Esophagus muscularis mucosa (tissue), 4 donors: ENCODE results near the gene ENOX1. TPM values are rescaled to one million over a fixed set of nuclear protein-coding genes. Genes with fewer than 3 reads are reported as not detected.

Source experiments
- DNase-seq: peaks from one replicate; pipeline ENCODE4 v3.0.0-alpha.2; 2017; ENCODE audit errors: extremely low spot score
- H3K27ac ChIP-seq, 4 donors: fragments of 200-600 bp; sonication (generic); replicated peaks in 1 of 4; 1 replicate in 3 of 4; 2 replicates in 1 of 4; pipeline ENCODE4 v1.5.1; 2016 to 2019; ENCODE audit warnings: mild to moderate bottlenecking in 1 of 4
- H3K27me3 ChIP-seq, 4 donors: fragments of 200-600 bp; sonication (generic); one replicate each; pipeline versions ENCODE4 v1.5.1 to v1.6.0; 2016 to 2019
- H3K36me3 ChIP-seq, 4 donors: fragments of 200-600 bp; sonication (generic); one replicate each; pipeline ENCODE4 v1.5.1; 2016 to 2019
- H3K4me1 ChIP-seq, 4 donors: fragments of 200-600 bp; sonication (generic); one replicate each; pipeline ENCODE4 v1.5.1; 2016 to 2019
- H3K4me3 ChIP-seq, 4 donors: fragments of 200-600 bp; sonication (generic); 1 replicate in 2 of 4; 2 replicates in 2 of 4; pipeline ENCODE4 v1.5.1; 2016 to 2019; ENCODE audit warnings: mild to moderate bottlenecking in 4 of 4, moderate library complexity in 1 of 4
- H3K9me3 ChIP-seq, 4 donors: fragments of 200-600 bp; sonication (generic); 1 replicate in 3 of 4; 2 replicates in 1 of 4; pipeline ENCODE4 v1.5.1; 2016 to 2019
- EP300 ChIP-seq: sonication (generic); formaldehyde crosslinking; IDR thresholded peaks from one replicate; pipeline ENCODE4 v1.6.1; 2017; ENCODE audit warnings: antibody characterized with exemption
- POLR2A ChIP-seq: fragments of 450-650 bp; IDR thresholded peaks from one replicate; pipeline ENCODE4 v1.6.1; 2017; ENCODE audit warnings: antibody characterized with exemption, moderate library complexity, mild to moderate bottlenecking, low read depth
- POLR2AphosphoS5 ChIP-seq, 2 donors: sonication (generic); formaldehyde crosslinking; IDR thresholded peaks; one replicate each; pipeline ENCODE4 v1.6.1; 2017; ENCODE audit warnings: antibody characterized with exemption in 2 of 2
- WGBS: methylation state at CpG from one replicate; pipeline ENCODE4 v1.1.5; 2018; 5-methylcytosine and 5-hydroxymethylcytosine counted together
- intact Hi-C: fragments of 100-400 bp; cut with DNase I; formaldehyde crosslinking; loops from one replicate; pipeline ENCODE4 v1.15.1; 2023
- small RNA-seq, 3 donors: library from RNA; depleted of rRNA; stranded (forward); fragments of <200 nt; gene quantifications; one replicate each; pipeline ENCODE3, GENCODE V24; 2016
- total RNA-seq, 4 donors: library from RNA; depleted of rRNA; stranded (reverse); fragments of >200 nt; gene quantifications; one replicate each; pipeline versions ENCODE4 v1.1.0 to v1.2.1, GENCODE V29; 2016
- TF ChIP-seq, protein P1 (sequence below), 3 experiments: fragments of 200-600 bp in 2 of 3; fragments of 450-650 bp in 1 of 3; sonication (generic) in 2 of 3; IDR thresholded peaks; one replicate each; pipeline ENCODE4 v1.5.1; 2017 to 2019; ENCODE audit warnings: antibody characterized with exemption in 3 of 3, mild to moderate bottlenecking in 2 of 3, moderate library complexity in 1 of 3

ENOX1 gene
- total RNA-seq, 4 donors from 2014 or later: 9.3 to 14.1 (median 12.4) TPM

DNA sequence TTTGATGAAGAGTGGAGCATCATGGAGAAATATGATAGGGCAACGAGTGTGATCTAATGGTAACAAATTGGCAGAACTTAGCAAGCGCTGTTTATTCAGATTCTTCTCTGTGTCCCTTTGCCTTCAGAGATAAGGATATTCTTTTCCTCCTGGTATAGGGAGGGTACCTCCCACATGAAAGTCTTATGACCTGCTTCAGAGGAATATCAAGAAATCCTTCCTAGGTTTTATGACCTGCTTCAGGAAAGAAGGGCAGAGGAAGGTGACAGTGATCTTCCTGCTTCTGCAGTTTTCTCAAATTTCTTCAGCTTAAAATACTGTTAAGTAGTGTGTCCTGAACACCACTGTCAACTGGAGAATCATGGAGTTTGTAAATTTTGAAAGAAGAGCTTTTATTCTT, 619.0 kb downstream of the ENOX1 start:
- Histone ChIP-seq H3K36me3 (no peaks in the 10 kb centered on the region), H3K9me3 (peaks cover 0 to 8% (median 2%) of the 10 kb centered on the region in 4 donors), H3K27me3 (no peaks in the 10 kb centered on the region), H3K4me1 (no peaks in the 10 kb centered on the region), H3K27ac (no peak overlapping the region), H3K4me3 (no peak overlapping the region)
- no peak for TF ChIP-seq POLR2AphosphoS5 (IDR thresholded peaks at IDR 0.05)
- TF ChIP-seq, protein P1, sequence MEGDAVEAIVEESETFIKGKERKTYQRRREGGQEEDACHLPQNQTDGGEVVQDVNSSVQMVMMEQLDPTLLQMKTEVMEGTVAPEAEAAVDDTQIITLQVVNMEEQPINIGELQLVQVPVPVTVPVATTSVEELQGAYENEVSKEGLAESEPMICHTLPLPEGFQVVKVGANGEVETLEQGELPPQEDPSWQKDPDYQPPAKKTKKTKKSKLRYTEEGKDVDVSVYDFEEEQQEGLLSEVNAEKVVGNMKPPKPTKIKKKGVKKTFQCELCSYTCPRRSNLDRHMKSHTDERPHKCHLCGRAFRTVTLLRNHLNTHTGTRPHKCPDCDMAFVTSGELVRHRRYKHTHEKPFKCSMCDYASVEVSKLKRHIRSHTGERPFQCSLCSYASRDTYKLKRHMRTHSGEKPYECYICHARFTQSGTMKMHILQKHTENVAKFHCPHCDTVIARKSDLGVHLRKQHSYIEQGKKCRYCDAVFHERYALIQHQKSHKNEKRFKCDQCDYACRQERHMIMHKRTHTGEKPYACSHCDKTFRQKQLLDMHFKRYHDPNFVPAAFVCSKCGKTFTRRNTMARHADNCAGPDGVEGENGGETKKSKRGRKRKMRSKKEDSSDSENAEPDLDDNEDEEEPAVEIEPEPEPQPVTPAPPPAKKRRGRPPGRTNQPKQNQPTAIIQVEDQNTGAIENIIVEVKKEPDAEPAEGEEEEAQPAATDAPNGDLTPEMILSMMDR (IDR thresholded peaks at IDR 0.05): no peak
- WGBS: 94% methylated on average over 2 of the region's 2 CpGs
- intact Hi-C loops: no loop called here
- DNase-seq: no peak

DNA sequence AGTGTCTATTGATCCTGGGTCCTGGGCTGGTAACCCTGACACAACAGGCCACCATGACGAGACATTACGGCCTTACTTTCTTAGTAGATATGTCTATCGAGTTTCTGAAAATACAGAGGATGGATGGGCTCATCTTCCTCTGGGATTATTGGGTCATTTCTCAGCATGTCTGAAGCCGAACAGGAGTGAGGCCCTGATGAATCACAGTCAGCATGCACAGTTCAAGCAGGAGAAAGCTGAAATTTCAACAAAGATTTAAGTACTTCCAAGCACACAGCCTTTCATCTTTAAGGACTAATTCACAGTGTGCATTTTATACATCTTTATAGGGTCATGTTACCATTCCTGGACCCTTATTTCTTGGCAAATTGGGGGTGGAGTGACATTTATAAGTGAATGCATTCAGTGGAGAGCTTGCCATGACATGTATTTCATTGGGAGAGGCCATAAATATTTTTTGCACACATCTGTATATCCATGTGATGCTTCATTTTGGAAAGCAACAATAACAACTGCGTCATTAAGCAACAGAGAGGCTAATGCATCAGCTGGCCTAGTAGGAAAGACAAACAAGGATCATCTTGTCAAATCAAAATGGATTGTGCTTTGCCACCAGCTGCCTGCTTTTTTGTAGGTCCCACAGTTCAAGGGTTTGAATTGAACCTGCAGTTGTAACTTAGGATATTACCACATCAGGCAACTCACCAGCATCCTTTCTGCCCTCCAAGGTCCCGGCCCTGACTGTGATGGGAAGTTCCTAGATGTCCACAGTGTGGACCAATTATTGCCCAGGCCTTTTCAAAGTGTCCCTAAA, 619.9 kb downstream of the ENOX1 start:
- intact Hi-C loops: no loop called here

More for the DNA sequence above, 619.9 kb downstream of the ENOX1 start:
- WGBS: 90% methylated on average over 6 of the region's 6 CpGs
- H3K27me3 ChIP-seq: no peaks in the 10 kb centered on the region
- no peaks in the 10 kb centered on the region for H3K4me1 ChIP-seq
- no peak overlapping the region for H3K4me3 ChIP-seq
- H3K36me3 ChIP-seq: no peaks in the 10 kb centered on the region
- H3K9me3 ChIP-seq: peaks cover 0 to 8% (median 2%) of the 10 kb centered on the region in 4 donors
- no peak for DNase-seq
- H3K27ac ChIP-seq: no peak overlapping the region
- TF ChIP-seq, protein P1 (IDR thresholded peaks at IDR 0.05): no peak
- TF ChIP-seq EP300 (no peak), POLR2AphosphoS5 (IDR thresholded peaks at IDR 0.05) (no peak), POLR2A (no peak)

Small RNA genes within 50 kb of the gene (small RNA-seq; reads per million reads assigned to genes)
- 0 reads per million in 3 donors for gene AL162713.1

Other genes starting within 250 kb of the ENOX1 start
- 10 to 100 TPM in 1 of 4 donors, 1 to 10 TPM in 3; 2.1 to 13.2 (median 3.2) TPM for gene CCDC122, start 92.8 kb upstream of the ENOX1 start, total RNA-seq
- 10 to 100 TPM in 3 of 4 donors, 1 to 10 TPM in 1; 9.0 to 13.3 (median 11.3) TPM for gene LACC1, start 92.9 kb upstream of the ENOX1 start, total RNA-seq